G401.6 (cell line): ENCODE data around the gene MLKL.
A peak's percentile ranks its signal among the peaks of the same experiment; 100 is the strongest.

ENCODE experiments used
- FAIRE-seq: peaks from 2 replicates; lab custom pipeline; 2012; peaks lifted over from hg19 to GRCh38; lab: Jason Lieb, UNC

MLKL gene

DNA sequence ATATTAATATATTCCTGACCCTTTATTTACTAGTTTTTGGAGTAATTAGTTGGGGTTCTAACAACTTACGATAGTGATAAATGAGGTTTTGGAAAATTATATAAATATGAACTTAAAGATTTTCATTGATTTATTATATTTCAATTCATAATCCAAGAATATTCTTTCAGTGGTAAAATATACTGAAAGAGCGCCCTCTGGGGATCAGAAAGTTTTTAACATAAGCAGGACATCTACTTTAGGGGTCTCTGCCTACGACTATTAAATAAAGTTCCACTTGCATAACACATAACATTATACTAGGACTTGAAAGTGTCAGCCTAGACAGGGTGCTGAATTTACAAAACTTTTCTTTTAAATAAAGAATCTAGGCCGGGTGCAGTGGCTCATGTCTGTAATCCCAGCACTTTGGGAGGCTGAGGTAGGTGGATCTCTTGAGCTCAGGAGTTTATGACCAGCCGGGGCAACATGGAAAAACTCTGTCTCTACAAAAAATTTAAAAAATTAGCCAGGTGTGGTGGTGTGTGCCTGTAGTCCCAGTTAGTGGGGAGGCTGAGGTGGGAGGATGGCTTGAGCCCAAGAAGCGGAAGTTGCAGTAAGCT is 49.6 kb downstream of the MLKL start:
- FAIRE-seq: peak; percentile 28

DNA sequence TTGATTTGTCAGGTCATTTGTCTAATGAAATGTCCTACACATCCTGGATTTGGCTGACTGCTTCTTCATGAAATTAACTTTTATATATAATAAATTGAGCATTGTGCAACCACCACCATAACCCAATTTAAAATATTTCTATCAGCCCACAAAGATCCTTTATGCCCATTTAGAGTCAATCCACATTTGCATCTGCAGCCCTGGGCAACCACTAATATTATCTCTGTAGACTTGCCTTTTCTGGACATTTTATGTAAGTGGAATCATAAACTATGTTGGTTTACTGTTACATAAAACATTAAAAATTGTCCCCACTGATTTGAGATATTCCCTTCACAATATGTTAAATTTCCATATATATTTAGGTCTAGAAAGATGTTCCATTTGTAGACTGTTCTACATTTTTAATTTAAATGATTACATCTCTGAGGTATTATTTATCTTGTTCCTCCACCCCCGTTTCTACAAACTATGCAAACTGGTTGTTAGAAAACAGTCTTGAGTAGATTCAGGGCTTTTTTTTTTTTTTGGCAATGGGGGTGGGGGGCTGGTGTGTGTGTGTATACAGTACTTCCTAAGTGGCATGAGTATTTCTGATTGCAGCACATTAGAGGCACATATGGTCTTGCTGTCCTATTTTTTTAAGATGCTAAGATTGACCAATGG is 50.7 kb downstream of the MLKL start:
- FAIRE-seq: no peak

DNA sequence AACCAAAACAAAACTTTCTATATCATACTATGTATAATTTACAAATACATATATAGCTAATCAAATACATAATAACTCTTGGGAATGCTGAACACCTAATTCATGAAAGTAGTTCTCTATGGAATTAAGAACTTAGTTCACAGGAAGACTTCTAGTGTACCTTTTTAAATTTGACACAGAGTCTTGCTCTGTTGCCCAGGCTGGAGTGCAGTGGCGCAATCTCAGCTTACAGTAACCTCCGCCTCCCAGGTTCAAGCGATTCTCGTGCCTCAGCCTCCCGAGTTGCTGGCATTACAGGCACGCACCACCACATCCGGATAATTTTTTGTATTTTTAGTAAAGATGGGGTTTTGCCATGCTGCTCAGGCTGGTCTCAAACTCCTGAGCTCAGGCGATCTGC is 58.7 kb downstream of the MLKL start:
- no peak for FAIRE-seq

- no peak for FAIRE-seq
These were observed 62.8 kb downstream of the MLKL start for GRCh38 chr16:74637742-74638453.

- no peak for FAIRE-seq
These were observed 65.4 kb downstream of the MLKL start for GRCh38 chr16:74635303-74635702.

GRCh38 chr16:74633686-74634085 is 67.0 kb downstream of the MLKL start:
- no peak for FAIRE-seq

DNA sequence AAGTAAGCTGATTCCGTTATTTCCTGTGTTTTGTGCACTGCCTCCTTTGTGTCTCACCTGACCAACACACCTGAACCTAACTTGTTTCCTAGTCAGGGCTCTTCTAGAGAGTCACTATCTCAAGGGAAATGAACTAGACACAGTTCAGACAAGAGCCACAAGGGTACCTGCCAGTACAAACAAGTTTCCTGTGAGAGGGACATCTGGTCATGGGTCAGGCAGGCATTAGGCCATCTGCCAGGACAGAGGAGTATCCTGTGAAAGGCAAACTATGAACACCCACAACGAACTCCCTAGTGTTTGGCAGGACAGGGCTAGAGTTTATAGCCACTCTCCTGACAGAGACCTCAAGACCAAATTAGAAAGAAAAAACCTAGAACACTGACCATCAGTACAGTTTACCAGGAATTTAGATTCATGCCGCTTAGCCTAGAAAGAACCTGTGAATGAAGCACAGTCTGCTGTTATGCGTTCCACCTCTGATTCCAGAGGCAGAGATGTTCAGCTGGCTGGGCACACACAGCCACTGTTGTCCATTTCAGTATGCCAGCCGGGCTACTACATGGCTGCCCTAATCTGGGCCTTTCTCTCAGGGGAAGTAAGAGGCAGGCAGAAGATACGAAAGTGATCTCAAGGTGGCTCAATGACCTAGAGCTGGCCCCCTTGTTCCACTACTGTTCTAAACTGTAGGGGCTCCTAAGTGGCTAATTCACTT is 73.0 kb downstream of the MLKL start:
- no peak for FAIRE-seq

- no peak for FAIRE-seq
These were observed 73.8 kb downstream of the MLKL start for GRCh38 chr16:74626741-74627416.

GRCh38 chr16:74625500-74626350 is 74.9 kb downstream of the MLKL start:
- FAIRE-seq: no peak

DNA sequence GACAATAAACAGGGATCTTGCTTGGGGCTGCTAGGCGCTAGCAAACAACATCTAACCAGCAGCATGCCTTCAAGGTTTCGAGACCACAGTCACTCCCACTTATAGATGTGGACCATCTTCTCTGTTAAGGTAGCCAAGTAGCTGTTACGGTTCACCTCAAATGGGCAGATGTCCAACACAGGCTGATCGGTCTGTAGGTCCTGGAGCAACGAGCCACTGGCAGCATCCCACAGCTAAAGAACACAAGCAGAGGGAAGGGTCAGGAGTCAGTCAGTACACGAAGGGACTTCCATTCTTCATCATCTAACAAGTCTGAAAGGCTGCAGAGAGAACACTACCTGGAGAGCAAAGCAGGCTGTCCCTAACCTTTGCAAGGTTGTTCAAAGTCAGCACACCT is 76.8 kb downstream of the MLKL start:
- no peak for FAIRE-seq

GRCh38 chr16:74623214-74623838 is 77.3 kb downstream of the MLKL start:
- FAIRE-seq: peak; percentile 8

GRCh38 chr16:74622005-74622404 is 78.7 kb downstream of the MLKL start:
- no peak for FAIRE-seq
